Esophagus squamous epithelium (tissue), 5 donors: ENCODE data around the gene CSRP2. TPM values are rescaled to one million over a fixed set of nuclear protein-coding genes. Genes with fewer than 3 reads are reported as not detected.

Experiments used
- DNase-seq: peaks from one replicate; lab custom pipeline; 2025; lab: John Stamatoyannopoulos, UW
- H3K27ac ChIP-seq, 4 donors: fragments of 200-600 bp; sonication (generic); one replicate each; pipeline ENCODE4 v1.5.1; 2016 to 2019; ENCODE audit warnings: mild to moderate bottlenecking in 1 of 4
- H3K27me3 ChIP-seq, 4 donors: fragments of 200-600 bp; sonication (generic); 1 replicate in 3 of 4; 2 replicates in 1 of 4; pipeline versions ENCODE4 v1.5.1 to v1.6.0; 2017 to 2021; ENCODE audit warnings: antibody characterized with exemption in 1 of 4
- H3K36me3 ChIP-seq, 3 donors: fragments of 200-600 bp; sonication (generic); one replicate each; pipeline ENCODE4 v1.5.1; 2016 to 2019
- H3K4me1 ChIP-seq, 3 donors: fragments of 200-600 bp; sonication (generic); one replicate each; pipeline ENCODE4 v1.5.1; 2017 to 2019
- H3K4me3 ChIP-seq, 4 donors: fragments of 200-600 bp; sonication (generic); 1 replicate in 3 of 4; 2 replicates in 1 of 4; pipeline ENCODE4 v1.5.1; 2016 to 2019; ENCODE audit warnings: mild to moderate bottlenecking in 2 of 4, moderate library complexity in 1 of 4
- H3K9me3 ChIP-seq, 3 donors: fragments of 200-600 bp; sonication (generic); one replicate each; pipeline ENCODE4 v1.5.1; 2016 to 2019
- CTCF ChIP-seq, 6 experiments: fragments of 450-650 bp in 4 of 6; fragments of 200-600 bp in 2 of 6; sonication (generic) in 2 of 6; IDR thresholded peaks; one replicate each; pipeline ENCODE4 v1.5.1; 2016 to 2019; ENCODE audit warnings: antibody characterized with exemption in 6 of 6, mild to moderate bottlenecking in 4 of 6, moderate library complexity in 4 of 6
- POLR2A ChIP-seq, 4 donors: fragments of 450-650 bp; IDR thresholded peaks; one replicate each; pipeline ENCODE4 v1.6.1; 2017; ENCODE audit warnings: antibody characterized with exemption in 4 of 4, mild to moderate bottlenecking in 4 of 4, moderate library complexity in 3 of 4
- WGBS, 2 donors: methylation state at CpG; one replicate each; pipeline ENCODE4 v1.1.5; 2018; 5-methylcytosine and 5-hydroxymethylcytosine counted together
- intact Hi-C: fragments of 100-400 bp; cut with DNase I; formaldehyde crosslinking; loops from one replicate; pipeline ENCODE4 v1.15.0; 2022
- total RNA-seq, 4 donors: library from RNA; depleted of rRNA; stranded (reverse); fragments of >200 nt; gene quantifications; one replicate each; pipeline ENCODE4 v1.1.0, GENCODE V29; 2016
- donor health status: DM: yes; HTN: yes; CAD: no.

CSRP2 gene
- total RNA-seq, 4 donors from 2014 or later: 57.6 to 107 (median 65.1) TPM

- peak overlapping the region in 1 of 4 donors; percentile 20 for H3K27ac ChIP-seq
- TF ChIP-seq CTCF (IDR thresholded peaks at IDR 0.05): no peak
- TF ChIP-seq POLR2A (IDR thresholded peaks at IDR 0.05): no peak
- no peaks in the 10 kb centered on the region for H3K9me3 ChIP-seq
- peaks cover 4 to 31% (median 8%) of the 10 kb centered on the region in 3 donors for H3K4me1 ChIP-seq
- H3K36me3 ChIP-seq: no peaks in the 10 kb centered on the region
- H3K4me3 ChIP-seq: no peak overlapping the region
- no peak for DNase-seq
- H3K27me3 ChIP-seq: no peaks in the 10 kb centered on the region
- intact Hi-C loops: no loop called here
These were observed 37.3 kb upstream of the CSRP2 start for GRCh38 chr12:76916170-76916540.

GRCh38 chr12:76915361-76916169 lies 36.7 kb upstream of the CSRP2 start:
- H3K27me3 ChIP-seq: no peaks in the 10 kb centered on the region
- DNase-seq: no peak
- 64 to 66% methylated on average over 6 of the region's 6 CpGs for WGBS, 2 donors
- intact Hi-C loops: no loop called here
- H3K4me3 ChIP-seq: peak overlapping the region in 1 of 4 donors; percentile 8
- no peaks in the 10 kb centered on the region for H3K36me3 ChIP-seq
- peak overlapping the region in 1 of 4 donors; percentile 20 for H3K27ac ChIP-seq
- no peaks in the 10 kb centered on the region for H3K9me3 ChIP-seq
- peaks cover 4 to 25% (median 8%) of the 10 kb centered on the region in 3 donors for H3K4me1 ChIP-seq
- no peak for TF ChIP-seq POLR2A (IDR thresholded peaks at IDR 0.05)
- no peak for TF ChIP-seq CTCF (IDR thresholded peaks at IDR 0.05)

GRCh38 chr12:76914102-76914859 lies 35.5 kb upstream of the CSRP2 start:
- WGBS, 2 donors: 46 to 73% methylated on average over 2 of the region's 2 CpGs
- Histone ChIP-seq H3K4me3 (no peak overlapping the region), H3K9me3 (no peaks in the 10 kb centered on the region), H3K4me1 (peaks cover 0 to 14% (median 3%) of the 10 kb centered on the region in 3 donors), H3K27me3 (no peaks in the 10 kb centered on the region), H3K36me3 (no peaks in the 10 kb centered on the region), H3K27ac (no peak overlapping the region)
- no peak for TF ChIP-seq CTCF (IDR thresholded peaks at IDR 0.05)
- no peak for TF ChIP-seq POLR2A (IDR thresholded peaks at IDR 0.05)
- intact Hi-C loops: no loop called here
- no peak for DNase-seq

- Histone ChIP-seq H3K36me3 (no peaks in the 10 kb centered on the region), H3K27ac (no peak overlapping the region), H3K27me3 (no peaks in the 10 kb centered on the region), H3K4me3 (no peak overlapping the region), H3K4me1 (peaks cover 0 to 5% (median 0%) of the 10 kb centered on the region in 3 donors), H3K9me3 (no peaks in the 10 kb centered on the region)
- 69 to 81% methylated on average over 4 of the region's 4 CpGs for WGBS, 2 donors
- no peak for DNase-seq
- intact Hi-C loops: no loop called here
- TF ChIP-seq POLR2A (IDR thresholded peaks at IDR 0.05) (no peak), CTCF (IDR thresholded peaks at IDR 0.05) (no peak)
These were observed 30.5 kb upstream of the CSRP2 start for GRCh38 chr12:76909290-76909689.
